ENCODE results near the gene CBFA2T3. TPM values are rescaled to one million over a fixed set of nuclear protein-coding genes. Genes with fewer than 3 reads are reported as not detected.

The CBFA2T3 gene
- total RNA-seq, 1 donor from 2014 or later = 2.4 TPM

- H3K79me2 ChIP-seq (ENCODE audit: insufficient read depth, low read length) = no peaks in the 10 kb centered on the region
- H3K9ac ChIP-seq (ENCODE audit: low read length) = no peak overlapping the region
- no peak overlapping the region for H3K4me3 ChIP-seq (ENCODE audit: insufficient read depth, low read depth, low read length)
- H3K4me1 ChIP-seq (ENCODE audit: insufficient read depth, low read length) = peaks cover 6% of the 10 kb centered on the region
- H3K27ac Mint-ChIP-seq (ENCODE audit: unreplicated experiment) = no peak overlapping the region
- H3K4me2 ChIP-seq (ENCODE audit: low read length) = no peak overlapping the region
- no peak overlapping the region for H2AFZ ChIP-seq (ENCODE audit: low read depth, low read length)
- no peak overlapping the region for H3K4me3 Mint-ChIP-seq (ENCODE audit: unreplicated experiment)
- H3K27me3 Mint-ChIP-seq (ENCODE audit: low read depth, unreplicated experiment) = peaks cover 15% of the 10 kb centered on the region
- no peaks in the 10 kb centered on the region for H3K27me3 ChIP-seq (ENCODE audit: insufficient read depth, low read length)
- H3K9me3 Mint-ChIP-seq (ENCODE audit: unreplicated experiment) = no peaks in the 10 kb centered on the region
- FAIRE-seq (no peak), DNase-seq (ENCODE audit: low read depth) (no peak)
- H3K27ac ChIP-seq (ENCODE audit: low read depth, low read length) = no peak overlapping the region
- no peak for TF ChIP-seq EZH2 (IDR thresholded peaks at IDR 0.05; ENCODE audit: insufficient read depth, low read length)
- TF ChIP-seq, protein P1, sequence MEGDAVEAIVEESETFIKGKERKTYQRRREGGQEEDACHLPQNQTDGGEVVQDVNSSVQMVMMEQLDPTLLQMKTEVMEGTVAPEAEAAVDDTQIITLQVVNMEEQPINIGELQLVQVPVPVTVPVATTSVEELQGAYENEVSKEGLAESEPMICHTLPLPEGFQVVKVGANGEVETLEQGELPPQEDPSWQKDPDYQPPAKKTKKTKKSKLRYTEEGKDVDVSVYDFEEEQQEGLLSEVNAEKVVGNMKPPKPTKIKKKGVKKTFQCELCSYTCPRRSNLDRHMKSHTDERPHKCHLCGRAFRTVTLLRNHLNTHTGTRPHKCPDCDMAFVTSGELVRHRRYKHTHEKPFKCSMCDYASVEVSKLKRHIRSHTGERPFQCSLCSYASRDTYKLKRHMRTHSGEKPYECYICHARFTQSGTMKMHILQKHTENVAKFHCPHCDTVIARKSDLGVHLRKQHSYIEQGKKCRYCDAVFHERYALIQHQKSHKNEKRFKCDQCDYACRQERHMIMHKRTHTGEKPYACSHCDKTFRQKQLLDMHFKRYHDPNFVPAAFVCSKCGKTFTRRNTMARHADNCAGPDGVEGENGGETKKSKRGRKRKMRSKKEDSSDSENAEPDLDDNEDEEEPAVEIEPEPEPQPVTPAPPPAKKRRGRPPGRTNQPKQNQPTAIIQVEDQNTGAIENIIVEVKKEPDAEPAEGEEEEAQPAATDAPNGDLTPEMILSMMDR (IDR thresholded peaks at IDR 0.05; ENCODE audit: insufficient read depth, low read depth, low read length) = no peak
- no peaks in the 10 kb centered on the region for H4K20me1 ChIP-seq (ENCODE audit: insufficient read depth, low read length)
- H3K36me3 ChIP-seq (ENCODE audit: insufficient read depth, low read length) = no peaks in the 10 kb centered on the region
- no peaks in the 10 kb centered on the region for H3K9me3 ChIP-seq (ENCODE audit: insufficient read depth, low read depth, low read length)
- H3K4me1 Mint-ChIP-seq (ENCODE audit: low read depth, unreplicated experiment) = peaks cover 6% of the 10 kb centered on the region
- H3K36me3 Mint-ChIP-seq (ENCODE audit: low read depth, unreplicated experiment) = no peaks in the 10 kb centered on the region
Observed at GRCh38 chr16:88906535-88907105, 70.4 kb downstream of the CBFA2T3 start.

DNA sequence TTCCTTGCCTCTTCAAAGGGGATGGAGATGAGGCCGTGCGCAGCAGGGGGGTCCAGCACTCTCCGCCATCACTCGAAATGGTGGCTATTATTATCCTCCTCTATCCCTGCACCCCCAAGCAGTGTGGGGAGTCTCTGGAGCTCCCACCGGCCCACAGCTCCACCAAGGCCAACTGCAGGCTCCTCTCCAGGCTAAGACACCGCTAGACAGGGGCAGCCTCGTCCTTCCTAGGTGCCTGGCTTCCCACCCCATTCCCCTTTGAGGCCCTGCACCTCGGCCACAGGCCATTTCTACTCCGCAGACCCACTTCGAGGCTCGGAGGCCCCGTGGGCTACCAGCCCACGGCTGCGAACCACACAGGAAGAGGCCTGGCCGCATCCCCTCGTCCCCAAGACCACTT, 71.0 kb downstream of the CBFA2T3 start:
- no peak for FAIRE-seq
- H3K4me1 Mint-ChIP-seq (ENCODE audit: low read depth, unreplicated experiment) = peaks cover 6% of the 10 kb centered on the region
- Histone ChIP-seq H3K27ac (ENCODE audit: low read depth, low read length) (no peak overlapping the region), H3K4me1 (ENCODE audit: insufficient read depth, low read length) (peaks cover 5% of the 10 kb centered on the region), H3K9ac (ENCODE audit: low read length) (no peak overlapping the region), H3K36me3 (ENCODE audit: insufficient read depth, low read length) (no peaks in the 10 kb centered on the region), H4K20me1 (ENCODE audit: insufficient read depth, low read length) (no peaks in the 10 kb centered on the region), H3K4me2 (ENCODE audit: low read length) (no peak overlapping the region), H3K4me3 (ENCODE audit: insufficient read depth, low read depth, low read length) (no peak overlapping the region), H3K9me3 (ENCODE audit: insufficient read depth, low read depth, low read length) (no peaks in the 10 kb centered on the region), H3K79me2 (ENCODE audit: insufficient read depth, low read length) (no peaks in the 10 kb centered on the region), H2AFZ (ENCODE audit: low read depth, low read length) (no peak overlapping the region), H3K27me3 (ENCODE audit: insufficient read depth, low read length) (no peaks in the 10 kb centered on the region)
- peaks cover 15% of the 10 kb centered on the region for H3K27me3 Mint-ChIP-seq (ENCODE audit: low read depth, unreplicated experiment)
- no peaks in the 10 kb centered on the region for H3K36me3 Mint-ChIP-seq (ENCODE audit: low read depth, unreplicated experiment)
- no peak overlapping the region for H3K27ac Mint-ChIP-seq (ENCODE audit: unreplicated experiment)
- H3K9me3 Mint-ChIP-seq (ENCODE audit: unreplicated experiment) = no peaks in the 10 kb centered on the region
- no peak for TF ChIP-seq EZH2 (IDR thresholded peaks at IDR 0.05; ENCODE audit: insufficient read depth, low read length)
- TF ChIP-seq, protein P1 (IDR thresholded peaks at IDR 0.05; ENCODE audit: insufficient read depth, low read depth, low read length) = no peak
- DNase-seq (ENCODE audit: low read depth) = no peak
- no peak overlapping the region for H3K4me3 Mint-ChIP-seq (ENCODE audit: unreplicated experiment)

GRCh38 chr16:88905563-88905962, 71.4 kb downstream of the CBFA2T3 start:
- no peak for TF ChIP-seq EZH2 (IDR thresholded peaks at IDR 0.05; ENCODE audit: insufficient read depth, low read length)
- TF ChIP-seq, protein P1 (IDR thresholded peaks at IDR 0.05; ENCODE audit: insufficient read depth, low read depth, low read length) = no peak
- Histone ChIP-seq H3K79me2 (ENCODE audit: insufficient read depth, low read length) (no peaks in the 10 kb centered on the region), H3K4me2 (ENCODE audit: low read length) (no peak overlapping the region), H3K27me3 (ENCODE audit: insufficient read depth, low read length) (no peaks in the 10 kb centered on the region), H3K9me3 (ENCODE audit: insufficient read depth, low read depth, low read length) (no peaks in the 10 kb centered on the region), H2AFZ (ENCODE audit: low read depth, low read length) (no peak overlapping the region), H3K27ac (ENCODE audit: low read depth, low read length) (no peak overlapping the region), H3K36me3 (ENCODE audit: insufficient read depth, low read length) (no peaks in the 10 kb centered on the region), H3K4me3 (ENCODE audit: insufficient read depth, low read depth, low read length) (no peak overlapping the region), H3K9ac (ENCODE audit: low read length) (no peak overlapping the region), H4K20me1 (ENCODE audit: insufficient read depth, low read length) (no peaks in the 10 kb centered on the region), H3K4me1 (ENCODE audit: insufficient read depth, low read length) (peaks cover 3% of the 10 kb centered on the region)
- Mint-ChIP-seq H3K4me3 (ENCODE audit: unreplicated experiment) (no peak overlapping the region), H3K27ac (ENCODE audit: unreplicated experiment) (no peak overlapping the region), H3K4me1 (ENCODE audit: low read depth, unreplicated experiment) (peaks cover 6% of the 10 kb centered on the region), H3K9me3 (ENCODE audit: unreplicated experiment) (no peaks in the 10 kb centered on the region), H3K27me3 (ENCODE audit: low read depth, unreplicated experiment) (peaks cover 13% of the 10 kb centered on the region), H3K36me3 (ENCODE audit: low read depth, unreplicated experiment) (no peaks in the 10 kb centered on the region)
- DNase-seq (ENCODE audit: low read depth) (no peak), FAIRE-seq (no peak)

Measured in astrocyte (in vitro differentiated cells and primary cell).